GM18519 (cell line): ENCODE results near the gene OR11A1.

ENCODE experiments used
- ATAC-seq: cut with Tn5 transposase; IDR thresholded peaks from one replicate; pipeline ENCODE4 v1.9.1; 2021; ENCODE audit warnings: mild to moderate bottlenecking, moderate library complexity; ENCODE audit not compliant: unreplicated experiment, low FRiP score

The OR11A1 gene

DNA sequence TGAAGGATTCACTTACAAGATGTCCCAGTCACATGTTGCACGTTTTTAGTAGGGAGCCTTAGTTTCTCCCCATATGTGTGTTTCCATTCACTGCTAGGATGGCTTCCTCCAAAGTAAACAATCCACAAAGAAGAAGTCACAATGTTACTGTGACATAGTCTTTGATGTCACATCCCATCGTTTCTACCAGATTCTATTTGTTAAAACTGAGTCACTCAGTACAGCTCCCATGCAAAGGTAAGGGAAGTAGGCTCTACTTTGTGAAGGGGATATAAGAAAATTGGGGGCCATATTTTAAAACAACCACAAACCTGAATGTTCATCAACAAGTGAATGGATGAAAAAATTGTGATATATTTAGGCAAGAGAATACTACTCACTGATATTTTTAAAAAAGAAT, at the start of gene OR11A1, which contains the start of gene OR2H1:
TSS of gene OR11A1 (minus strand) at position 101 of the 400 bp plus-strand sequence. CDS start 29,430 bp downstream, outside the sequence.
TSS of gene OR2H1 (plus strand) at position 185 of the 400 bp plus-strand sequence. CDS start 4,615 bp downstream, outside the sequence.
- ATAC-seq: no peak

- no peak for ATAC-seq
These were observed 49.7 kb upstream of the OR11A1 start for GRCh38 chr6:29506446-29507067.

DNA sequence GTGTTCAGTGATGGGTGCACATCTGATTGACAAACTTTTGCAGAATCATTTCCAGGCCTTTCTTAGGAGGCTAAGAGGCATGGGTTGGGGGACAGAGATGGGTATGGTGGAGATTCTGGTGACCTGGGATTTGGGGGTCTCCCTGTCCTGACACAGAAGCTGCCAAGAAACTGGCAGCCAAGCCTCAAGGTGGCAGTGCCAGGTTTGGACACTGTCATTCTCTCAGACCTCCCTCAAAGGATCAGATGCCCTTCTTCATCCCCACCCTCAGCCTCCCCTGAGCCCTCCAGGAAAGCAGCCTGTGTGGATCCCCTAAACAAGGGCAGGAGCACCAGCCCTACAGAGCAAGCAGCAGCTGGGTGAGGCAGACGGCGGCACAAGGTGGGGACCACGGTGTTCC, 48.9 kb upstream of the OR11A1 start:
- no peak for ATAC-seq

DNA sequence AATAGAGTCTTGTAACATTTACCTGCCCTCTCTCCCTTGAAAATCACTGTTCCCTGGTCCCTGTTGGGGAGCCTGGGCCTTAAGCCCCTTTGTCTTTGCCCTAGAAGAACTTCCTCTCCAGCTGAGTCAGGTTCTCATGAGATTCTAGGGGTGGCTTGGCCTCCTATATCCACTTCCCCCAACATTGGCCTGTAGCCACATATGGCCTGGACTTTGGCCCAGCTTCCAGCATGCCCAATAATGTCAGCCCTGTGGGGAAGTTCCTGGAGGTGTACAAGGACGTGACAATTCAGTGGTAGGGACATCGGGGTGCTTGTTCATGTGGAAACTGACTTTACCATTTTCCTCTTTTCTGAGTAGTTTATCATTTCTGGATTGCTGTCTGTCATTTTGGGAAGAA, 48.1 kb upstream of the OR11A1 start:
- ATAC-seq: no peak

- no peak for ATAC-seq
These were observed 45.7 kb upstream of the OR11A1 start for GRCh38 chr6:29502597-29502996.

DNA sequence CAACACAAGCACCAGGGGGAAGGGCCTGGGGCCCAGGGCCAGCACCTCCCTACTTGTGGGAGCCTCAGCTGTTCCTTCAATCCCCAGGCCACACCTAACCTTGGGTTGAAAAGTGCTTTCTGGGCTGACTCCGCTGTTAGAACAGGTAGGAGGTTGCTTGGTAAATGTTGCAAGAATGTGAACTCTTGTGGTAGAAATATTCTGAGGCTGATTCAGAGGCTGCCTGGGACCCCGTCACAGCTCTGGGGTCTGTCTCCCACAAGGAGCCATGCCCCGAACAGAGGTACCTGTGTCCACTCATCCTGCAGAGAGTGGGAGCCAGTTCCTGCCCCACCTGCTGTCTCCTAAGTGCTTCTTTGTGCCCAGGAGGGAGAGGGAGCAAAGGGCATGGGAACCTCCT, 45.3 kb upstream of the OR11A1 start:
- no peak for ATAC-seq

- no peak for ATAC-seq
These were observed 44.2 kb upstream of the OR11A1 start for GRCh38 chr6:29501106-29501505.

DNA sequence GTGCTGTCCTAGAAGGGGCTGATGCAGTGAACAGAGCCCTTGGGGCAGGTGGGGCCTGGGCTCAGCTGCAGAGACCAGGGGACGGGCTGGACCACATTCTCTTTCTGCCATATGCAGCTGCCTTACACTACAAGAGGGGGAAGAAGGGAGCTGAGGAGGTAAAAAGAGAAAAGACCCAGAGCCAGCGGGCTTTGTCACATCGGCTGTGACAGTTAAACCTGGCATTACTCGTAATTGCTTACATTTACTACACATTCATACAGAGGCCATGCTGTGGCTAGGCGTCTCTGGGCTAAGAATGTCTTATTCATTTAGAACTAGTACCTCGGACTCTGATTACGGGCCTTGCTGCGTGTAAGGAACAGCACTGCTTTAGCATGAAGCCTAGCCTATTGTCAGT, 43.7 kb upstream of the OR11A1 start:
- no peak for ATAC-seq

GRCh38 chr6:29499704-29500103, 42.8 kb upstream of the OR11A1 start:
- ATAC-seq: no peak

- no peak for ATAC-seq
These were observed 40.1 kb upstream of the OR11A1 start for GRCh38 chr6:29496961-29497360.

DNA sequence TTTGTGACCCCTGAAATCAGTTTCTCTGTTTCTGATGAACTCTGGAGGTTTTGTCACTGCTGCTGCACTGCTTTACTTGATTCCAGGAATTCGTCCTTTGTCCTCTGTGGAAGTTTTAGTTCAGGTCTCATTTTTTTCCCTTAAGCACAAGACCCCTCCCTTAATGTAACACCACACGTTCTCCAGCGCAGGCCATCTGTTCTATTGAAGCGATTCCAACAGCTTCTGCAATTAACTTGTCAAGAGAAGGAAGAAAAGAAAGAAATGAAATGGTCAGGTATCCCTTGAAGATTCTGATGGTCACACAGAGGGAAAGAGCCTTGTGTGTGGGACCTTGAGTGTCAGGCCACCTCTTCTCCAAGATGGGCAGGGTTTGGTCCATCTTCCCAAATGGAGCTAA, 38.7 kb upstream of the OR11A1 start:
- ATAC-seq: no peak

GRCh38 chr6:29494131-29494530, 37.3 kb upstream of the OR11A1 start:
- ATAC-seq: no peak

GRCh38 chr6:29493261-29493660, 36.4 kb upstream of the OR11A1 start:
- no peak for ATAC-seq

DNA sequence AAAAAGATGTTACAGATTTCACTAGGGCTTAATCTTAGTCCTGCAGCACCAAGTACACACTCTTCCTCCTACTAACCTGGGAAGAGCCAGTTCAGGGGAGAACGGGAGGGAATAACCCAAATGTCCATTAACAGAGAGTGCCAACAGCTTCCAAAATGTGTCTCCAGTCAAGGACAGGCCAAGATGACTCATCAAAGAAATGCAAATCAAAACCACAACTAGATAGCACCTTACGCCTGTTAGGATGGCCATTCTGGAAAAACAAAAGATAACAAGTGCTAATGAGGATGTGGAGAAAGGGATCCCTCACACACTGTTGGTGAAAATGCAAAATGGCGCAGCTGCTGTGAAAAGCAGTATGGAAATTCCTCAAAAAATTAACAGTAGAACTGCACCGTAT, 34.7 kb upstream of the OR11A1 start:
- no peak for ATAC-seq

DNA sequence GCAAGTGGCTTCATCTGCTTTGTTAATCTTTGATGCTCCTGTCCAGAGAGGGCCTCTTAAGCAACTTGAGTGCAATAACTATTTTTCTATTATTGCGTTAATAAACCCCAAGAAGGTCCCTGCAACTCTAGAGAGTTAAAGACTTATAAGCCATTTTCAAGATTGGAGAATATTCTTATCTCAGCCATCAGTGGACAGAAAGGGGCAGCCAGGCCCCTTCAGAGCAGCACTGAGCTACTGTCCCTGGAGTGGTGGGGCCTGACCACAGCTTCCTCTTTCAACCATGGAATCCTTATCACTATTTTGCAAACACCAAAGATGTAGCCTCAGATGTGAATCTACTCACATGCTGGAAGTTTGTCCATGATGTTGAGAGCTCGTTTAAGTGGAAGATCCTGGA, 33.7 kb upstream of the OR11A1 start:
- no peak for ATAC-seq

- no peak for ATAC-seq
These were observed 33.2 kb upstream of the OR11A1 start for GRCh38 chr6:29490055-29490454.

- no peak for ATAC-seq
These were observed 32.4 kb upstream of the OR11A1 start for GRCh38 chr6:29489286-29489685.

GRCh38 chr6:29488874-29489273, 32.0 kb upstream of the OR11A1 start:
- ATAC-seq: no peak

GRCh38 chr6:29487660-29488059, 30.8 kb upstream of the OR11A1 start, which contains the start of gene MAS1L:
Gene MAS1L, minus strand, starts transcription at chr6:29487956. Its CDS starts 54 bp downstream, at chr6:29487902.
- ATAC-seq: no peak

- ATAC-seq: no peak
These were observed 30.3 kb upstream of the OR11A1 start for GRCh38 chr6:29487131-29487530.

DNA sequence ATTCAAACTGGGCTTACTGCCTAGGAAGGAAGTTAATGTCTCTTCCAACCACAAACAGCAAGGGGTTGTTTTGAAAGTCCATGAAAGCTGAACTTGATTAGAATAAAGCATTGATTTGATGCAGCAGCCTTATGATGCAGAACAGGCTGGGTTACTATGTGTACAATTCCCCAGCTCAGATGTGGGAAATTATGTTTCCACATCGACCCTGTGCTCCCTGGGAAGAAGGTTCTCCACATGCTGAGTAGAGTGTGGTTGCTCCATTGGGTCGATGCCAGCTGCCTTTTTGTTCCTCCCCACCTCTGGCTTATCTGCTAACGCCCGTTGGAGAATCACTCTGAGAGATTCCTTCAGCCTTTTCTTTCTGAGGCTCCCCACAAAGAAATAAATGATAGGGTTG, 29.7 kb upstream of the OR11A1 start:
- ATAC-seq: no peak

- ATAC-seq: no peak
These were observed 26.9 kb upstream of the OR11A1 start for GRCh38 chr6:29483735-29484134.

GRCh38 chr6:29483186-29483585, 26.3 kb upstream of the OR11A1 start:
- no peak for ATAC-seq
